Measurements from ENCODE around the gene KRTAP4-16.
"Not testable (repeated sequence)": the region's sequence is repeated elsewhere in the genome, so short reads cannot be mapped to it uniquely, and the experiment has no call there.

Gene KRTAP4-16

DNA sequence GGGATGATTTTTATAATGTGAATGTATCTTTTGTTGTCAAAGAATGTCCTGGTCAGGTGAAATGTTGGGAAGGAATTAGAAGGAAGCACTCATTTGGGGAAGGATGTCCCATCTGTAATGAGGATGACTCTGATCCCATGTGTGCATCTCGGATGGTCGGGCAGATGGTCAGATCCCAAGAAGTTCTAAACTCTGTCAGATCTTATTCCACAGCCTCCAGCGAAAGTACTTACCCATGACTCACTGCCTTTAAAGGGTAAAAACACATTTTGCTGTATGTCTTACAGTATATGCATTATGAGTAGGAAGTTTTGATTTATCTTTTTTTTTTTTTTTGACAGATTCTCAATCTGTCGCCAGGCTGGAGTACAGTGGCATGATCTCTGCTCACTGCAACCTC lies 16.7 kb upstream of the KRTAP4-16 start:
- DNase-seq = peak; percentile 45

GRCh38 chr17:41117846-41118386 lies 15.9 kb upstream of the KRTAP4-16 start, which contains the start of gene KRTAP4-11:
Gene KRTAP4-11 (minus strand): TSS chr17:41118373. CDS start chr17:41118315, 58 bp downstream.
- not testable (repeated sequence) for DNase-seq

DNA sequence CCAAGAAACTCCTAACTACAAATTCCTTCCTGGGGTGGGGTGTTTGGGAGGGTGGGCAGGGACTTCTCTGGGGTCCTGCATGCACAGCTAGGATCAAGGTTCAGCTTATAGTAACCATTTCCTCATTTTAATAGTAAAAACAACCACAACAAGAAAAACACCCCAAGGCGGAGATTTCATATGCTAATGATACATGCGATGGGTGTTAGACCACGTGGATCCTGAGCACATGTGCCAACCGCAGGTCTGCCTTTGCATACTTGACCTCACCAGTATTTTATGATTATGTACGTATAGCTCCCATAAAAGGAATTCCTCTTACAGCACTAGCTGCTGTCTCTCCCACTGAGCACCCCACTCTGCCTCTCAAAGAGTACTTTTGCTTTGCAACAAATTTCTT lies 14.3 kb upstream of the KRTAP4-16 start:
- DNase-seq = peak; percentile 62

DNA sequence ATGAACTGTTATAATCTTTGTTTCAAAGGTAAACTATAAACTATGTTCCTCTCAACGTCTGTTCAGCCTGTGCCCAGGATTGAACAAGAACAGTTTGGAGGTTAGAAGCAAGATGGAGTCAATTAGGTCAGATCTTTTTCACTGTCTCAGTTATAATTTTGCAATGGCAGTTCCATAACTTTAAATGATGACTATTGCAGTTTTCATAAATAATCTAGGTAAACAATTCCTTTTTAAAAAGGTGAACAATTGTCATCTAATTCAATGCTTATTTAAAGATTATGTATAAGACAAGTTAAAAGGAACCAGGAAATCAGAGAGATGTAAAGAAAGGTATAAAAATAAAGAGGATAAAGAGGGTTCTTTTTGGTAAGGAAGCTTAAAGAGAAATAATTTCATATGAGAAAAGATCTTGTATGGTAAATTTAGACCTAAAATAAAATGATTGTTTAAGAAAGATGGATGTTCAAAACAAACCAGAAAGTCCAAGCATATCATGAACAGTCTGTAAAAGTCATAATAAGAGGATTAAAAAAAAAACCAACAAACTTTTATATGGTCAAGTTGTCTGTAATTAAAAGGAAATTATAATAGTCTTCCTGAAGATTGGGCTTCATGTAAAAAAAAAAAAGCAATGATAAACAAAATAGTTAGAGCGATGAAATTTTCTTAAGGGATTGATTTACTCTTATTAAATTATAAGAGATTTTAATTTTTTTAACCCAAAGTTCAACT lies 9.3 kb upstream of the KRTAP4-16 start:
- DNase-seq = no peak

DNA sequence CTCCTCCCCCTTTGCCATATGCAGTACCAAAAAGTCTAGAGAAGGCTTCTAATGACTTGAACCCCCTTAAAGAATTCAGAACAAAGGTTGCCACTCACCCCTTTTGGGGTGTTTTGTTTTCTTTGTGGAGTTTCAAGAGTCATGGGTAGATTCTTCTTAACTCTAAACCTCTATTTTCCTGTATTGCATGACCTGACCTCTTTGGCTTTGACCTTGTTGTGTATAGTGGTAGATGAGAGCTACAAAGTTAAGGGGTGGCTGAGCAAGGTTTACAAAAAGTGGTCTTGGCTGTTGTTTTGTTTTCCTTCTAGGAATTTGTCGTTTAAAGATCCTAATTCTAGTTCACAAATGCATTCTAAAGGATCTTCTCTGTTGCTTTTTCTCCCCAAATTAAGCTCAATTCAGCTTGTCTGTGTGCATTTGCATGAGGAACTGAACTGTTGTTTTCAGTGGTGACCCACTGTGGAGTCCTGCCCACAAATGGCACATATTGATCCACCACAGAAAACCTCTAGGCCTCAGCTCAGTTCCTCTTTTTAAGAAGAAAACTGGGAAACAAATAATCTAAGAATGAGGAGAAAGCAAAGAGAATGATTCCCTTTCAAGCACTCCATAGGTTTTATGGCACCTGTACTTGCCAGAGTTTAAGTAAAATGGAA lies 6.8 kb upstream of the KRTAP4-16 start:
- DNase-seq = not testable (repeated sequence)

- DNase-seq = no peak
Measured at GRCh38 chr17:41107941-41108450, 6.0 kb upstream of the KRTAP4-16 start.

- not testable (repeated sequence) for DNase-seq
Measured at GRCh38 chr17:41105347-41105746, 3.3 kb upstream of the KRTAP4-16 start, which contains the start of gene KRTAP4-9. Gene KRTAP4-9 (plus strand): TSS chr17:41105389. CDS start chr17:41105389, 0 bp downstream.

DNA sequence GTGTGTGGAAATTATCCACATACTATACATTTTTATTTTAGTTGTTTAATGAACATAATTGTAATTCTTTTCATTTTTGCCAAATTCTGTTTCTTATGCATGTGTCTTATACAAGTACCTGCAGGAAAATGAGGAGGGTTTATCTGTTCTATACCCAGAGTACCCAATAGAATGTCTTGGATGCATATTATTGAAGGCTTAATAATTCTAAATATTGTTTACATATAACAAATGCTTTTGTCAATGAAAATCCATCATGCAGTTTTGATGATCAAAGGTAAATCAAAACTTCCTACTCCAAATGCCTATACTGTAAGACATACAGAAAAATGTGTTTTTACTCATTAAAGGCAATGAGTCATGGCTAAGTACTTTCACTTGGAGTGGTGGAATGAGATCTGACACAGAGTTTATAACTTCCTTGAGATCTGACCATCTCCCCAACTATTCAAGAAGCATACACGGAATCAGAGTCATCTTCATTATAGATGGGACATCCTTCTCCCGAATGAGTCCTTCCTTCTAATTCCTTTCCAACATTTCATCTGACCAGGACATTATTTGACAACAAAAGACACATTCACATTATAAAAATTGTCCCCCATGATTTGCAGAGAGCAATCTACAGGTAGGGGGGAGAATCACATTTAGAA lies 2.5 kb upstream of the KRTAP4-16 start:
- DNase-seq = peak; percentile 87

DNA sequence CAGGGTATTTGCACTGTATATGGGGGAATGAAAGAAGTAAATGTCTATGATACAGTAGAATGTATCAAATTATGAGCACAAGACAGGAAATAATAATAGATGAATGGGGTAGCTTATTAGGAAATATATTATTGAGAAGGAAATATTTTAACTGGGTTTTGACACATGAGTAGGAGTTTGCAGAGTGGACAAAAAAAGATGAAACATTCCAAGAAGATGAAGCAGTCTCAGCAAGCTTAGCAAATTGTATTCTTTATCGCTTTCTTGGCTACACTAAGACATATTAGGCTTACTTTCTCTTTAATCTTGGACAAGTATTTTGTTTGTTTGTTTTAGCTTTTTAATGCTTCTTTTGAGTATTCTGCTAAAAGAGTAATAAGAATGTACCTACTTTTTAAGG lies 1.9 kb upstream of the KRTAP4-16 start:
- DNase-seq = no peak

DNA sequence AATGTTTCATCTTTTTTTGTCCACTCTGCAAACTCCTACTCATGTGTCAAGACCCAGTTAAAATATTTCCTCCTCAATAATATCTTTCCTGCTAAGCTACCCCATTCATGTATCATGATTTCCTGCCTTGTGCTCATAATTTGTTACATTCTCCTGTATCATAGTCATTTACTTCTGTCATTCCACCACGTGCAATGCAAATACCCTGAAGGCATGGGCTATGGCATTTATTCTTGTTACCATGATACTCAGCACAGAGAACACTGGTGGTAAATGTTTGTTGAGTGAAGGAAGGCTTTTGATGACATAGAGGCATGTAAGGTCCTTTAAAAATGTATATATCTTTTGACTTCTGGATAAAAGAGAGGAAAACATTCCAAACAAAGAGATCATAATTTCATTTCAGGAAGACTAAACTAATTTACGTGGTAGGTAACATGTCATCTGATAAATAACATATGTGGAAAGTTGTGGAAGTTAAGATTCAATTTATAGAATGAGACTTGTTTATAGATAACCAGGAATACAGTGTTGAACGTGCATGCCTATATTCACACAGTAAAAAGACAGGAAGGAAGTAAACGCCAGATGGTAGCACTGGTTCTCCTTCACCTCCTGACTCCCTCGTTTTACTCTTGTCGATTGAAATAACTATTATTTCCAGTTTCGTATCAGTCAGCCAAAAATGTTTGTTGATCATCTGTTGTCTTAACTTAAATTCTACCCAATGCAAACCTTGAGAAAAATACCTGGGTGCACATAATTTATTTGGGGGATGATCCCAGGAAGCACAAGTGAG lies 2.1 kb downstream of the KRTAP4-16 start:
- DNase-seq = peak; percentile 91

DNA sequence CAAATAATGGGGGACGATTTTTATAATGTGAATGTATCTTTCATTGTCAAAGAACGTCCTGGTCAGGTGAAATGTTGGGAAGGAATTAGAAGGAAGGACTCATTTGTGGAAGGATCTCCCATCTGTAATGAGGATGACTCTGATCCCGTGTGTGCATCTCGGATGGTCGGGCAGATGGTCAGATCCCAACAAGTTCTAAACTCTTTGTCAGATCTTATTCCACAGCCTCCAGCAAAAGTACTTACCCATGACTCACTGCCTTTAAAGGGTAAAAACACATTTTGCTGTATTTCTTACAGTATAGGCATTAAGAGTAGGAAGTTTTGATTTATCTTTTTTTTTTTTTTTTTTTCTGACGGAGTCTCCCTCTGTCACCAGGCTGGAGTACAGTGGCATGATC lies 3.5 kb downstream of the KRTAP4-16 start:
- peak; percentile 65 for DNase-seq

- no peak for DNase-seq
Measured at GRCh38 chr17:41098042-41098441, 4.0 kb downstream of the KRTAP4-16 start, which contains the start of gene KRTAP4-8. Gene KRTAP4-8 (minus strand): TSS chr17:41098142. CDS start chr17:41098084, 58 bp downstream.

GRCh38 chr17:41096055-41096454 lies 6.0 kb downstream of the KRTAP4-16 start:
- DNase-seq = no peak

DNA sequence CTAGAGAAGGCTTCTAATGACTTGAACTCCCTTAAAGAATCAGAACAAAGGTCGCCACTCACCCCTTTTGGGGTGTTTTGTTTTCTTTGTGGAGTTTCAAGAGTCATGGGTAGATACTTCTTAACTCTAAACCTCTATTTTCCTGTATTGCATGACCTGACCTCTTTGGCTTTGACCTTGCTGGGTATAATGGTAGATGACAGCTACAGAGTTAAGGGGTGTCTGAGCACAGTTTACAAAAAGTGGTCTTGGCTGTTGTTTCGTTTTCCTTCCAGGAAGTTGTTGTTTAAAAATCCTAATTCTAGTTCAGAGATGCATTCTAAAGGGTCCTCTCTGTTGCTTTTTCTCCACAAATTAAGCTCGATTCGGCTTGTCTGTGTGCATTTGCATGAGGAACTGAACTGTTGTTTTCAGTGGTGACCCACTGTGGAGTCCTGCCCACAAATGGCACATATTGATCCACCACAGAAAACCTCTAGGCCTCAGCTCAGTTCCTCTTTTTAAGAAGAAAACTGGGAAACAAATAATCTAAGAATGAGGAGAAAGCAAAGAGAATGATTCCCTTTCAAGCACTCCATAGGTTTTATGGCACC lies 13.2 kb downstream of the KRTAP4-16 start:
- not testable (repeated sequence) for DNase-seq

- not testable (repeated sequence) for DNase-seq
Measured at GRCh38 chr17:41084100-41084856, 17.7 kb downstream of the KRTAP4-16 start, which contains the start of gene KRTAP4-7. Gene KRTAP4-7 (plus strand): TSS chr17:41084150. CDS start chr17:41084207, 57 bp downstream.

DNA sequence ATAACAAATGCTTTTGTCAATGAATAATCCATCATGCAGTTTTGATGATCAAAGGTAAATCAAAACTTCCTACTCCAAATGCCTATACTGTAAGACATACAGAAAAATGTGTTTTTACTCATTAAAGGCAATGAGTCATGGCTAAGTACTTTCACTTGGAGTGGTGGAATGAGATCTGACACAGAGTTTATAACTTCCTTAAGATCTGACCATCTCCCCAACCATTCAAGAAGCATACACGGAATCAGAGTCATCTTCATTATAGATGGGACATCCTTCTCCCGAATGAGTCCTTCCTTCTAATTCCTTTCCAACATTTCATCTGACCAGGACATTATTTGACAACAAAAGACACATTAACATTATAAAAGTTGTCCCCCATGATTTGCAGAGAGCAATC lies 18.6 kb downstream of the KRTAP4-16 start:
- DNase-seq = peak; percentile 82

- DNase-seq = peak; percentile 43
Measured at GRCh38 chr17:41082626-41083025, 19.4 kb downstream of the KRTAP4-16 start.

DNA sequence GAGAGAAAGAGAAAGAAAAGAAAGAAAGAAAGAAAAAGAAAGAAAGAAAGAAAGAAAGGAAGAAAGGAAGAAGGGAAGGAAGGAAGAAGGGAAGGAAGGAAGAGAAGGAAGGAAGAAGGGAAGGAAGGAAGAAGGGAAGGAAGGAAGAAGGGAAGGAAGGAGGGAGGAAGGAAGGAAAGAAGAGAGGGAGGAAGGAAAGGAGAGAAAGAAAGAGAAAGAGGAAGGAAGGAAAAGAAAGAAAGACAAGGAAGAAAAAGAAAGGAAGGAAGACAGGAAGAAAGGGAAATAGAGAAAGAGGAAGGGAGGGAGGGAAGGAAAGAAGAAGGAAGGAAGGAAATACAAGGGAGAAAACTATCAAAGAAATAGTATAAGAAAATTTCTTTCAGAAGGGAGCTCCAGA lies 25.2 kb downstream of the KRTAP4-16 start:
- no peak for DNase-seq

GRCh38 chr17:41073676-41074075 lies 28.3 kb downstream of the KRTAP4-16 start:
- no peak for DNase-seq

DNA sequence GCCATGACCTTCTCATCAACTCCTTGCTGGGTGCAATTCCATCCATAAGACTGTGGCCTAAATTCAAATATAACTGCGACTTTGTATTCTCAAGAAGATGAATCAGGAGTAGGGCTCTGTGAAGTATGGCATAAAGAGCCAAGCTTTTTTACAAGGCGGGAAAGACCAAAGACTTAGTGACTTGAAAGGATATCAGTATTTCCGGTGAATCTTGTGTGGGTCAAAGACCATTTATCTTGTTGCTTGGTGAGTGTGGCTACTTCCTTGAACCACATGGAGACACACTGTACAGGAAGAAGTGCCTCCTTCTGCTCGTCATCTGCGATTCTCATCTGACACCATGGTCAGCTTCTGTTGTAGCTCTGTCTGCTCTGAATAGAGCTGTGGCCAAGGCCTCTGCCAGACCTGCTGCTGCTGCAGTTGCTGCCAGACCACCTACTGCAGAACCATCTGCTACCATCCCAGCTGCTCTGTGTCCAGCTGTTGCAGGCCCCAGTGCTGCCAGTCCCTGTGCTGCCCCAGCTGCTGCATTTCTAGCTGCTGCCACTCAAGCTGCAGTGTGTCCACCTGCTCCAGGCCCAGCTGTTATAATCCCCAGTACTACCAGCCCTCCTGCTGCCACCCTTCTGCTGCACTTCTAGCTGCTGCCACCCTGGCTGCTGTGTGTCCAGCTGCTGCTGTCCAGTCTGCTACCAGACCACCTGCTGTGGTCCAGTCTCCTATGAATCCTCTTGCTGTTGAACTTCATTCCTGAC lies 30.2 kb downstream of the KRTAP4-16 start:
- no peak for DNase-seq
